Ectodermal cell (in vitro differentiated cells): ENCODE results near the gene CCN6.

Experiments used
- H3K27ac ChIP-seq: 2 replicates; pipeline ENCODE4 v1.7.0; 2013; ENCODE audit warnings: mild to moderate bottlenecking, low read depth, low read length; ENCODE audit not compliant: insufficient read depth, poor library complexity, severe bottlenecking
- H3K27me3 ChIP-seq: 2 replicates; pipeline ENCODE4 v1.7.0; 2013; ENCODE audit warnings: mild to moderate bottlenecking, low read length; ENCODE audit not compliant: insufficient read depth, control insufficient read depth, poor library complexity, severe bottlenecking
- H3K36me3 ChIP-seq: one replicate; pipeline ENCODE4 v1.7.0; 2013; ENCODE audit warnings: low read length; ENCODE audit not compliant: control insufficient read depth, insufficient read depth
- H3K4me1 ChIP-seq: one replicate; pipeline ENCODE4 v1.7.0; 2013; ENCODE audit warnings: low read length; ENCODE audit not compliant: control insufficient read depth, insufficient read depth
- H3K4me3 ChIP-seq: 2 replicates; pipeline ENCODE4 v1.7.0; 2013; ENCODE audit warnings: low read depth, low read length, control low read depth; ENCODE audit not compliant: insufficient read depth
- H3K9me3 ChIP-seq: 2 replicates; pipeline ENCODE4 v1.7.0; 2013; ENCODE audit warnings: mild to moderate bottlenecking, low read length, moderate library complexity; ENCODE audit not compliant: control insufficient read depth
- WGBS, 2 experiments: methylation state at CpG; one replicate each; pipeline ENCODE4 v1.1.7; 2013; ENCODE audit warnings: missing lambda C conversion rate in 2 of 2; 5-methylcytosine and 5-hydroxymethylcytosine counted together

Gene CCN6

GRCh38 chr6:112113918-112114317 lies 60.0 kb downstream of the CCN6 start:
- H3K4me1 ChIP-seq: no peaks in the 10 kb centered on the region
- no peak overlapping the region for H3K27ac ChIP-seq
- no peak overlapping the region for H3K4me3 ChIP-seq
- H3K27me3 ChIP-seq: no peaks in the 10 kb centered on the region
- no peaks in the 10 kb centered on the region for H3K9me3 ChIP-seq
- no peaks in the 10 kb centered on the region for H3K36me3 ChIP-seq

GRCh38 chr6:112114577-112115223 lies 60.8 kb downstream of the CCN6 start:
- WGBS, 2 experiments: 92% methylated on average over 2 of the region's 3 CpGs; no CpG with 5 or more reads in 1 of the 2 experiments
- Histone ChIP-seq H3K9me3 (no peaks in the 10 kb centered on the region), H3K4me3 (no peak overlapping the region), H3K27me3 (no peaks in the 10 kb centered on the region), H3K36me3 (no peaks in the 10 kb centered on the region), H3K27ac (no peak overlapping the region), H3K4me1 (no peaks in the 10 kb centered on the region)

- no peaks in the 10 kb centered on the region for H3K36me3 ChIP-seq
- WGBS, 2 experiments: 100% methylated on average over 1 of the region's 1 CpG
- no peak overlapping the region for H3K4me3 ChIP-seq
- no peak overlapping the region for H3K27ac ChIP-seq
- no peaks in the 10 kb centered on the region for H3K27me3 ChIP-seq
- no peaks in the 10 kb centered on the region for H3K4me1 ChIP-seq
- H3K9me3 ChIP-seq: no peaks in the 10 kb centered on the region
Measured at GRCh38 chr6:112116221-112116620, 62.3 kb downstream of the CCN6 start.

GRCh38 chr6:112117554-112117953 lies 63.6 kb downstream of the CCN6 start:
- Histone ChIP-seq H3K36me3 (no peaks in the 10 kb centered on the region), H3K4me3 (no peak overlapping the region), H3K4me1 (no peaks in the 10 kb centered on the region), H3K27ac (no peak overlapping the region), H3K27me3 (no peaks in the 10 kb centered on the region), H3K9me3 (no peaks in the 10 kb centered on the region)
- 90 to 100% methylated on average over 1 of the region's 1 CpG for WGBS, 2 experiments

- Histone ChIP-seq H3K4me1 (no peaks in the 10 kb centered on the region), H3K4me3 (no peak overlapping the region), H3K36me3 (no peaks in the 10 kb centered on the region), H3K9me3 (no peaks in the 10 kb centered on the region), H3K27me3 (no peaks in the 10 kb centered on the region), H3K27ac (no peak overlapping the region)
Measured at GRCh38 chr6:112118034-112118433, 64.1 kb downstream of the CCN6 start.
